Hematopoietic multipotent progenitor cell treated with erythropoietin and hydrocortisone succinate and interleukin-3 and kit ligand, for 6 days (in vitro differentiated cells): ENCODE data around the gene TBCA.
"Not testable (repeated sequence)": the region's sequence is repeated elsewhere in the genome, so short reads cannot be mapped to it uniquely, and the experiment has no call there.

Source experiments
- DNase-seq: peaks from one replicate; pipeline ENCODE4 v3.0.0-alpha.2; 2015

TBCA gene

DNA sequence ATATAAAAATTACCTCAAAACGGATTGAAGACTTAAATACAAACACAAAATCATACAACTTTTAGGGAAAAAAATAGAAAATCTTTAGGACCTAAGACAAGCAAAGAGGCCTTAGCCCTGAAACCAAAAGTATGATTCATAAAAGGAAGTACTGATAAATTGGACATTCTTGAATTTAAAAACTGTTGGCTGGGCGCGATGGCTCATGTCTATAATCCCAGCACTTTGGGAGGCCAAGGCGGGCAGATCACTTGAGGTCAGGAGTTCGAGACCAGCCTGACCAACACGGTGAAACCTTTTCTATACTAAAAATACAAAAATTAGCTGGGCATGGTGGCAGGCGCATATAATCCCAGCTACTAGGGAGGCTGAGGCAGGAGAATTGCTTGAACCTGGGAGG lies 76.6 kb downstream of the TBCA start:
- DNase-seq, result not testable (repeated sequence)

DNA sequence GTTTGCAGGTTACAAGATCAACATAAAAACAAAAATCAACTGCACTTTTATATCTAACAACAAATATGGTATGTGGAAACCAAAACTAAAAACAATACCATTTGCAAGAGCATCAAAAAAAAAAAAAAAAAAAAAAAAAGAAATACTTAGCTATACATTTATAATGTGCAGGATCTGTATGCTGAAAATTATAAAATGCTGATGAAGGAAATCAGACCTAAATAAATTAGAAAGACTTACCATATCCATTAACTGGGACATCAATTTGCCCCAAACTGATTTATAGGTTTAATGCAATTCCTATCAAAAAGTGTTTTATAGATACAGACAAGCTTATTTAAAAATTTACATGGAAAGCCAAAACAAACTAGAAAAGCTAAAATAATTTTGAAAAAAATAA lies 77.2 kb downstream of the TBCA start:
- DNase-seq, result no peak

DNA sequence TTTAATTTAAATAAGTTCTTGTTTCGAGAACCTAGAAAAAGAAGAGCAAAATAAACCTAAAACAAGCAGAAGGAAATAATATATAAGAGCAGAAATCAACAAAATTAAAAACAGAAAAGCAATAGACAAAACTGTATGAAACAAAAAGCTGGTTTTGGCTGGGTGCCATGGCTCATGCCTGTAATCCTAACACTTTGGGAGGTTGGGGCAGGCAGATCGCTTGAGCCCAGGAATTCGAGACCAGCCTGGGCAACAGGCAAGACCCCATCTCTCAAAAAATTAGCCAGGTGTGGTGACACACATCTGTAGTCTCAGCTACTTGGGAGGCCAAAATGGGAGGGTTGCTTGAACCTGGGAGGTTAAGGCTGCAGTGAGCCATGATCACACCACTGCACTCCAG lies 78.4 kb downstream of the TBCA start:
- peak; percentile 19 for DNase-seq

DNA sequence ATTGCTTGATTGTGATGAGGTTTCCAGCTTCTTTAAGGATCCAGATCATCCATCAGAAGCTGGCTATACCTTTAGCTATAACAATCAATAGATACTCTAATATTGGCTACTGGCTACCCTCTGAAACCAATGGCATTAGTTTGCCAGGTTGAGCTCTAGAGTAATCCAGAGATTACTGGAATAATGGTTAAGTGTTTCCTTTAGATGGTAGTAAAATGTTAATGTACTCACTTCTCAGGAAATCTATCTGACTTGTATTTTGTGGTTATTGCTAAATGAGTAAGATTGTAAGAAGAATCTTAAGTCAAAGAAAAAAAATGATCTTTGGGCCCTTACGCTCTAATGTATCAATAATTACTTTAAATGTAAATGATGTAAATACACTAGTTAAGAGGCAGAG lies 80.0 kb downstream of the TBCA start:
- no peak for DNase-seq

DNA sequence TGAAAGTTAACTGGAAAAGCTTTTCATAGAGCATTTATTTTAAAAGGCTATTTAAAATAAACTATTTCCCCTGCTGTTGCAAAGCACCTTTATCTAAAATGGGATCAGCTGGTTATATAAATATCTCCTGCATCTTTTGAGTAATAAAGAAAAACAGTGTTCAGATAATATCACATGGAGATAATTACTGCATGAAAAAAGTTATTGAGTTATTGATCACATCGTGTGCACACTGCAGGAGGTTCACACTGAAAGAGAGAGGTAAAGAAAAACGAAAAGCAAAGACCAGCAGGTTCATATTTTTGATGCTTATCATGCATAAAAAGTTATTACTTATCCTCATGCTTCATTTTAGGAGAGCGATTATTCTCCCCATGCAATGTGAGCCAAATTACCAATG lies 82.2 kb downstream of the TBCA start:
- DNase-seq, result no peak

DNA sequence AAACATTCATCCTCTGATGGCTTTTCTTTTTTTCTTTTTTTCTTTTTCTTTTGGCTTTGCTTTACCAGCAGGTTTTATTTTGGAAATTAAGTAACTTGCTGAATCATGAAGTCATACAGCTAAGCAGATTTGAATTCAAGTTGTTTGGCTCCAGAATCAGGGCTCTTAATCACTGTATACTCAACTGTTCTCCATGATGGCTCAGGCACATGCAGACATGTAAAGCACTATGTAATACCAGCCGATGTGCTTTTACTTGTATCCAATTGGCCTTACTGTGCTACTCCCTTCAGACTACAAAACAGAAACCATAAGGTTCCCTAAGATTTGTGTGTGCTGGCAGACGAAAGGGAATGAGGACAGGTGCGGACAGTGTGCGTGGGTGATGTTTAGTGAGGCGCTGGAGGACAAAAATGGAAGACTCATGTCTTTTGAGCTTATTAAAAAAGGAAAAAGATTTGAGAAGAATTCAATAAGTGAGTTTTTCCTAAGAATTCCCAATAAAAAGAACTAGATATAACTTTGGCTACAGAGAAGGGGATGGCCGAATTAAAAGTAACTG lies 92.9 kb downstream of the TBCA start:
- DNase-seq, result no peak

DNA sequence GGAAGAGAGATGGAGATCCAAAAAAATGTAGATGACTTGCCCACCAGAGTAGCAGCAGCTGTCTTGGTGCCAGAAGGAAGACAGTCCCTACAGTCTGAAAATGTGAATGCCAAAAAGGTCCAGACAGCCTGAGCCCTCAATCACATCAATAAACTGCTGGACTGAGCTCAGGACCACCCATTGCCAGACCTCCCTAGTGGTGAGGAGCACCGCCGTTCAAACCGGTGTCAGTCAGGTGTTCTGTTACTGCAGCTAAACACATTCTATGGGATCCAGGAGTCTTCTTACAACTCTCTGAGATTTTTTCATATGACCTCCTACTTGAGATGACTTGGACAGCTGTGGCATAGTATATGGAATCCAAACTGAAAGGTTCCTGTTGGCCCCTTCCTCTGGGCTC lies 105.6 kb downstream of the TBCA start:
- DNase-seq, result no peak

DNA sequence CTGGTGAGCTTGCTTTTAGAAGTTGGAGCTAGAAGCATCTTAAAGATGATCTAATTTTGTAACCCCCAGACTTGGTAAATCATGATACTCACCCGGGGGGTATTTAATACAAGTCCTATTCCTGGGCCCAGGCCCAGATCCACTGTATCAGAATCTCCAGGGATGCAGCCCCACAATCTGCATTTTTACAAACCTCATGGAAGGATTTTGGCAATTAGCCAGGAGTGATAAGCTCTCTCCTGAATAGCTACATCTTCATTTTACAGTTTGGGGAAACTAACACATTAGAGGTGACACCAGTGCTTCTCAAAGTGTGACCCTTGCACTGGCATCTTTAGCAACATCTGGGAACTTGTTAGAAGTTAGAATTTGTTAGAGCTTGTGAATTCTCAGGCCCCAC lies 106.5 kb downstream of the TBCA start:
- peak; percentile 24 for DNase-seq

DNA sequence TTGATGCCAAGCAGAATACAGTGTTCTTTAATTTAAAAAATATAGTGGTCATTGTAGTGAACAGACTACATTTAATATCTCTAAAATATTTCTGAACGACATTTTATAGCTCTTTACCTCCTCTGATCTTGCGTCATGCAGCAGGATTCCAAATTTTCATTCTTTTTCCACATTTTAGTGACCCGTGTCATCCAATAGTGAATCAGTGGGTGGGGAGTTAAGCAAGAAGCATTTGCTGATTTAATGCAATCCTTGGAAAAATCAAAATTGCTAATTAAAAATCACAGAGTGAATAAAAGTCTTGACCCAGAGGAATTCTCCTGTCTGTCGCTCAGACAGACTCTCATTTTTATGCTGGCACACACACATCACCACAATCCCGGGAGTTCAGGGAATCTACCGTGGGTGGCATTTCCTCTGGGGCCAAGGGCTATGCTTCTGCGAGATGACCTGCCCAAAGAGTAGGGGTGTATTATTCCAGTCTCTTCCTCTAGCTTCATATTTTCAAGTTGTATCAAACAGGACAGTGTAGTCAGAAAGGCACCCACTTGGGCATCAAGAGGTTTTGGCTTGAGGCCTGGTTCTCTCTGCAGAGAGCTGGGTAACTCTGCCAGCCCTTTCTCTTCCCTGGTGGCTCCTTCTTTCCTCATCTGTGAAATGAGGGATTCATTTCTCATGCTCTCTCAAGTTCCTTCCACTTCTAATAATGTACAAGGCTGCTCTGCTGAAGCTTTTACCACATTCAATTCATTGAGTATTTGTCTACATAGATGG lies 112.9 kb downstream of the TBCA start:
- no peak for DNase-seq

DNA sequence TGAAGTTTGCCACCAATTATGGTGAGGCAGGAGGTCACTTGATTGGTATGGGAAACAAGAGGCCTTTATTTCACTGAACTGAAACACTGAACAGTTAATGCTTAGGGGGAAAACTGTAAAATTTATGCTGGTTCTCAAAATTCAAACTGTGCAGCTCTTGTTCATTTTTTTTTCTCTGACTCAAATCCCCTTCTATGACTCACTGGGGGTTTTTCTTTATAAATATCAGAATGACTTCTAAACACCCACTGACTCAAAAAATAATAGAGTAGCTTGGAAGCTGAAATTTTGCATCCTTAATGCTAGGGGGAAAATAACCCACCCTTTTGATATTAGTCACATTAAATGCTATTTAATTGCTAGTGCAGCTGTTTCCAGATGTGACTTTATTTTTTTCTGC lies 113.5 kb downstream of the TBCA start:
- DNase-seq, result no peak

DNA sequence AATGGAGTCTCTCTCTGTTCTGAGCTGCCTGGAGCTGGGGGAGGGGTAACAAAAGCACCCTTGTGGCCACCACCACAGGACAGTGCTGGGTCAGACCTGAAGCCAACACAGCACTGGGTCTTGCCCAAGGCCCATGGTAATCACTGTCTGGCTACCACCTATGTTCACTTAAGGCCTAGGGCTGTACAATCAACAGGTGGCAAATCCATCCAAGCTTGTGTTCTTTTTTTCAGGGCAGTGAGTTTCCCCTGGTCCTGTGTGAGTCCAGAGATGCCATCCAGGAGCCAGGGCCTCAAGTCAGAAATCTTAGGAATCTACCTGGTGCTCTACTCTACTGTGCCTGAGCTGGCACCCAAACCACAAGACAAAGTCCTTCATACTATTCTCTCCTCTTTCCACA lies 117.5 kb downstream of the TBCA start:
- DNase-seq, result no peak

DNA sequence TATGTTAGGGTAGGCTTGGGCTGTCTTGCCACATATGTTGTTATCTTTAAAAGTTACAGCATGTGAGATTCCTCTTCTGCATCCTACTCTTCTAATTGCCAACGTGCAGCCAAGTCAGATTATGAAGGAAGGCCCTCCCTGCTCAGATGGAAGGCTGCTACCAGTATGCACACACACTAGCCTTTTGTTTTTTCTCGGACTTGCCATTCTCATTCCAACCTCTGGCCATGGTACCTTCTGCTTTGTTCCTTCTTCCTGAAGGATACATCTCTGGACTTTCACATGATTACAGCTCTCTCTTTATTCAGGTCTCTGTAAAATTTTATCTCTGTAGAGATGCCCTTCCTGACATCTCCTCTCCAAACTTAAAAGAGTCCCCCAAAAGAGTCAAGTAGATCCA lies 124.8 kb downstream of the TBCA start:
- DNase-seq, result no peak

DNA sequence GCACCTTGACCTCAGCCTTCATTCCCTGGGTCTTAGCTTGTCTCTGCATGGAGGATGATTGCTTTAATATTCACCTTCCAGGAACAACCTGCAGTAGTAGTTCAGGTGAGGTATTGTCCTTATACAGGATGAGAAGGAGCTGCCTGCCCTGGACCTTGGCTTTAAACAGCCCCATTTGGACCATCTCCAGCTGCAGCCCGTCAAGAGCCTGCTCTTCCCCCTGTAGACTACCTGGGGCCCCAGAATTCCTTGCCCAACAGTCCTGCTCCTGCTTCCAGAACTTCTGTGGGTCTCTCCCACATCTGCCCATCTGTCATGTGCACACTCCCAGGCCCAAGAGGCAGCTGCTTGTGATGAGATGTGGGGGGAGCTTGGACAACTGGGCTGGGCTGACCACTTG lies 125.5 kb downstream of the TBCA start:
- no peak for DNase-seq

DNA sequence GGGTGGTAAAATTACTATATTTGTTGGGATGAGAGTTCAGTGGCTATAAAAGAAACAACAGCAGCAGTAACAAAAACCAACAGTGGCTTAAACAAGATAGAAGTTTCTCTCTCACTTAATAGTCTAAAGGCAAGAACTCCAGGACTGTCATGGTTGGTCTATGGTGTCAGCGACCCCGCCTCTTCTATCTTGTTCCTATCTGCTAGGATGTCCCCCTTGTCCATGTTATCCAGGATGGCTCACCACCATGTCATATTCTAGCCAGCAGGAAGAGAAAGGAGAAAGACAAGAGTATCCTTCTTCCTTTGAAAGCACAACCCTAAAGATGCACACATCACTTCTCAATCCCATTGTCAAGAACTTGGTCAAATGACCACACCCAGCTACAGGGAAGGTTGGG lies 126.4 kb downstream of the TBCA start:
- DNase-seq, result no peak

DNA sequence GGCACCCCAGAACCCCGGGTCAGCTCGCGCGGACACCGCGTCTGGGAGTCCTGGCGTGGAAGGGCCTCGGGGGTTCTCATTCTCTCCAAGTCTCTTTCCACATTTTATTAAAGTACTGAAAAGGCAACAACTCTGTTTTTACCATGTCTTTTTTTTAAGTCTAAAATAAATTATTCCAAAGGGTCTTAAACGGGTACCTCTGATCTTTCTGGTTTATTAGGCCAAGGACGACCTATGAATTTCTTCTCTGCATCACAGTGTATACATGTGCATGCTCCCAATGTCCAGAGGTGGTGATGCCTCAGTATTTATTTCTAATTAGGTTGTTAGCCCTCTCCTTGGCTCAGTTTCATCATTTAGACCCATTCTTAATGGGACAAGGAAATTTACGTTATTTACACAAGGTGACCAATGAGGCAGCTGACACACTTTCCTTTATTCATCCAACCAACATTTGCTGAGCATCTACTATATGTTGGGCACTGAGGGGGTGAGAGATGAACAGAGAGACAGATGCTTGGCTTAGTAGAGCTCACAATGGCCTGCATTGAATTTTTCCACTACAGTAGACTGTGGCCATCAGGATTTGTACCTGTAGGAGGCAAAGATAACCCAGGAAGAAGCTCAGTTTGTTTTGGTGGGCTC lies 130.0 kb downstream of the TBCA start:
- DNase-seq, result no peak

DNA sequence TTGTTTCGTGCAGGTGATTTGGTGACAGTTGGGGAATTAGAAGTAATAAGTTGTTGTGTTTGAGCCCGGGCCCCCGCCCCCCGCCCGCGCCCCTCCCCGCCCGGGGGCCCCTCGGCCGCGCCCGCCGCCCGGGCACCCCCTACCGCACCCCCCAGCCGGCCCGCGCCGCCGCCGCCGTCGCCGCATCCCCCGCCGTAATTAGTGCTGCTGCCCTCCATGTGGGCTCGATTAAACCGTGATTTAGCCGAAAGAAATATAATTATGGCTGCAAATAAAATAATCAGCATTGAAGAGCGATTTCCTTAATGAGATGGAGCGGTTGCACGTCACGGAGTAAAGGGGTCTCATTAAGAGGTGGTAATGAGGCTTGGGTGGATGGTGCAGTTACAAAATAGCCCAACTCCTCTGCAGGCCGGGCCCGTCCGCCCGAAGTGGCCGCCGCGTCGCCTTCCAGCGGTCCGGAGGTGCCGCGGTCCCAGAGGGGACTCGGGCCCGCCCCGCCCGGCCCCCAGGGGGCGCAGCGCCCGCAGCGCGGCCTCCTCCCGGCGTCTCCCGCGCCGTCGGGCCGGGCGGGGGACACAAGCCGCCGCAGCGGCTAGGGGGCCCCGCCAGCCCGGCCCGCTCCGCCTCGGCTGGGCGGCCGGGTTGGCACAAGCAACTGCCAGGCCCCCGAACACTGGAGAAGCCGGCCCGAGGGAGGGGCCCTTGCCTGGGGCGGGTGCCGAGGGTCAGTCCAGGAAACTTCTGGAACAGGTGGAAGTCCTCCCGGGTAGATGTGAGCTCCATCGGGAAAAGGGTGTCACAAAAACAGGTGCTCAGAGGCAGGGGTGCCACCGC lies 130.8 kb downstream of the TBCA start:
- DNase-seq, result no peak

DNA sequence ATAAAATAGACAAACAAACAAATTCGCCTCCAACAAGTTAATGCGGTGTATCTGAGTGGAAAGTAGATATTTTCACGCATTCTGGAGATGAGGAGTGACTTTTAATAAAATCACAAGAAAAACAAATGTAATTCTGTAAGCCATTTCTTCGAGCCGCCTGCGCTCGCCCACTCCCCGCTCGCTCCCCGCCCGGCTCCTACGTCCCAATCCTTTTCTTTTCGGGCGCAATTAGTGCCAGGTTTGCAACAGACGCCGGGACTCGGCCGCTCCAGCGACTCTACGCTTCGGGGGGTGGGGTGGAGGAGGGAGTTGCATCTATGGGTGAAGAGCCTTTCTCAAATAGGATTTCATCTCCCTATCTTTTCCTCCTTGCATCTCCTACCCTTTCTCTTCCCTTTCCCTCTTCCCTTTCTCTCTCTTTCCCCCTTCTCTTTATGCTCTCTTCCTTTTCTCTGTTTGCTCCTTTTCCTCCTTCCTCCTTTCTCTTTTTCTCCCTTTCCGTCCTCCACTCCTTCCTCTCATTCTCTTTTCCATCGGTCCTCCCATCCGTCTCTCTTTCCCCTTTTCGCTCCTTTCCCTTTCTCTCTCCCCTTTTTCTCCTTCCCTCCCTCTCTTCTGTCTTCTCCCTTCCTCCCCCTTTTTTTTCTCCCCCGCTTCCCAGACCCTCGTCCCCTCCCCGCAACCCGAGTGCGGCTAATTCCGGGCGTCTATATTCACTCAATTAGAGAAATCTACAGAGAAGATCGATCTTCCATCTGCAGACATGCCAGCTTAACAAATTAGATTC lies 131.6 kb downstream of the TBCA start:
- DNase-seq, result no peak

DNA sequence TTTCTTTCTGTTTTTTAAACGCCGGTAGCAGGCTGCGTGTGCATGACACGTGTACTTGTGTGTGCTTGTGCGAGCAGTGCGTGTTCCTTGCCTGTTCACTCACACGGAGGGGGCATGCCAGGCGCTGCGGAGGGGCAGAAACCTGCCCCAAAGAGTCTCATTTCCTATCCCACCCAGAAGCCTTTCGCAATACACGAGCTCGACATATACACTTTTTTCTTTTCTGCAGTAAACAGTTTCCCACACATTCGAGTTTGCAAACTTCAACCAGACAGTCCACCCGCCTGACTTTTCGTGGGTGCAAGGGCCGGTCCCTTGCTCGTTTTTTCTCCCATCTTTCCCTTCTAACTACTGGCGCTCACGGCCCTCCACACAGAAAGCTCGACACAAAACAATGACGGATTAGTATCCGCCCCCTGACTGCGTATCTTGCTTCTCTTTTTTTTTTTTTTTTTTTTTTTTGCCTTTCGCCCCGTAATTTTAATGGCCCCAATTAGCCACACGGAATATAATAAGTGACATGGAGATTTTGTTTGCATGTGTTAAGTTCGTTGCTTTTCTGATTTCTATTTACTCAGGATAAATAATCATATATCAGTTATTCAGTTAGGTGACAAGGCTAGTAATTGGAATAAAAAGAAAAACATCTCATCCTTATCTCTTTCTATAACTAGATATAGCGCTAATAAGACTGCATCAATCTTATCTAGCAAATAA lies 132.3 kb downstream of the TBCA start:
- DNase-seq, result no peak

DNA sequence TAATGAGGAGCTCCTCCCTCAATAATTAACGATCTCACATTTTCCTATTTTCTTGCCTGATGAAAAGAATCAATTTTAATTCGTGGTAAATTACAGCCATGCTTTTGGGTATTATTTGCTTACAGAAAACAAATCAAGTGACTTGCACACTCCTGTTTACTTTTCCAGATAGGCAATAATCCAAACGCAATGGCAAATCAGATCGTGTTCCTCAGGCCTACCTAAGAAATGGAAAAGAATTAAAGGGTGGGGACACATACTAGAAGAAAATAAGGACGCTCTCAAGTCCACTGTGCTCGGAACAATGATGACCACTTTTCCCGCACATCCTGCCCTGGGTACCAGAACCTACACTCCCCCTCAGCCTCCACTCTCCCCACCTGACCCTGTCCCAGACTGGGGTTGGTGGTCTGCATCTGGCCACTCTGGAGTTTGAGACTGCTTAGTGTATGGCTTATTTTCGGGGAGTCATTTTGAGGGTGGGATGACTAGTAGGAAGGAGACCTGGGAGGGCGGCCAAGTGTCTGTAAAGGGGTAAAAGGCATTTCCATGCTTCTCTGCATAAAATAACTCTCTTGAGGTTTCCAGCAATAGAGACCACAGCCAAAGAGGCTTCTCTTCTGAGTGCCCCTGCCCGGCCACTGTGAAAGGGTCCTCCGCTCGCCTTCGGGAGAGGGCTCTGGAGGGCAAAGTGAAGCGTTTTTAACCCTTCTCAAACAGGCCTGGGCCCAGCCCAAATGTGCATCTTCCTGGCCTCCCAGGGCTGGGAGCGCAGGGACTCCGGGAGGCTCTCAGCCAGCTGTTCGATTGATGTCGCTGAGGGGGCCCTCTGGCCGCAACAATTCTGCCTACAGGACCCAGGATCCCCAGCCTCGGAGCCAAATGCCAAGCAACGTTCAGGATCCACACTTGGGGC lies 133.1 kb downstream of the TBCA start:
- DNase-seq, result no peak

DNA sequence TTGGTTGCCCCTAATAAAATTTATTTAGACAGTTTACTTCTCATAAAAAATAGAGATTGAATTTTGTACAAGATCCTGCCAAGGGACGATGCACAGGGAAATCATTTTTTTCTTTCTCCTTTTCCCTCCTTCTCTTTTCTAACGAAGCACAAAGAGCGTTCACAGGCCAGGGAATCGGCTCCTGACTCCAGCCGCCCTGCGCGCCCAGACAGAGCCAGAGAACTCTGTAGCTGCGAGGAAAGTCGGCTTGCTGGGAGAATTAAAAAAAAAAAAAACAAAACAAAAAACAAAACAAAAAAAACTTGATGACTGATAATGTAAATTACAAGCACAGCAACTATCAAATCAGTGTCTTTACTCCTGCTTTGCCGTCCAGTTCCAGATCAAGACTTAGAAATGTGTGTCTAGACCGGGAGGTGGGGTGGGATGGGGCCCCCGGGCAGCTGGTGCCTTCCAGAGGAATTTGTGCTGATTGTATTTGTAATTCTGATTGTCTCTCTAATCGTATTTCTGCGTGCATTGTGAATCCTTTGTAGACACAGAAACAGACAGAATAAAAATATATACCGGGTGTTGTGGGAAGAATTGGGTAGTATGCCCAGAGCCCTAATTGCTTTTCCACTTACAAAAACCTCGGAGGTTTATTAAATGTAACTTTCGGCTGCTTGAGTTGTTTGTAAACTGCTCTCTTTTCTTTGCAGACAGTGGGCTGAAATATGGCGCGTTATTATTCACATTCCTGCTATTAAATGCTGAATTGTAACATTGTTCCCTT lies 134.0 kb downstream of the TBCA start:
- no peak for DNase-seq
